Measurements from ENCODE around the gene MRPL47.

MRPL47 gene

GRCh38 chr3:179606534-179607085, 2.2 kb upstream of the MRPL47 start:
- no peak overlapping the region for H2BK5ac ChIP-seq (ENCODE audit: low read depth, low read length, poor library complexity, severe bottlenecking)
- H3K27me3 ChIP-seq (ENCODE audit: control insufficient read depth in 1 of 2, insufficient read depth in 1 of 2, low read length in 2 of 2) = no peaks in the 10 kb centered on the region
- peaks cover 3 to 34% of the 10 kb centered on the region in 2 experiments for H3K36me3 ChIP-seq (ENCODE audit: control insufficient read depth in 1 of 2, insufficient read depth in 2 of 2, low read depth in 1 of 2, low read length in 2 of 2)
- H2AK5ac ChIP-seq (ENCODE audit: low read length, severe bottlenecking) = no peak overlapping the region
- no peak overlapping the region for H2BK12ac ChIP-seq (ENCODE audit: low read length in 2 of 2)
- H3K14ac ChIP-seq (ENCODE audit: low read length in 2 of 2) = no peak overlapping the region
- H2AFZ ChIP-seq (ENCODE audit: low read depth, low read length) = no peak overlapping the region
- no peak overlapping the region for H3K18ac ChIP-seq (ENCODE audit: low read depth in 1 of 2, low read length in 2 of 2)
- no peak overlapping the region for H3K4me3 ChIP-seq (ENCODE audit: insufficient read depth in 1 of 2, low read depth in 1 of 2, low read length in 2 of 2)
- peaks cover 10% of the 10 kb centered on the region for H3K4me1 ChIP-seq (ENCODE audit: control insufficient read depth, insufficient read depth, low read depth, low read length)
- H4K91ac ChIP-seq (ENCODE audit: low read length) = no peak overlapping the region
- H3K27ac ChIP-seq (ENCODE audit: low read length, poor library complexity, severe bottlenecking) = no peak overlapping the region
- WGBS = 96% methylated on average over 1 of the region's 4 CpGs
- no peak overlapping the region for H3K4me2 ChIP-seq (ENCODE audit: low read length, poor library complexity, severe bottlenecking)
- H3K4ac ChIP-seq (ENCODE audit: low read depth in 1 of 2, low read length in 2 of 2) = no peak overlapping the region
- no peaks in the 10 kb centered on the region for H3K9me3 ChIP-seq (ENCODE audit: control insufficient read depth, low read length)
- H2BK15ac ChIP-seq (ENCODE audit: low read depth, poor library complexity, severe bottlenecking) = no peak overlapping the region
- H2BK120ac ChIP-seq (ENCODE audit: low read depth, low read length) = no peak overlapping the region
- H3K23ac ChIP-seq (ENCODE audit: low read length in 2 of 2) = no peak overlapping the region
- no peak for DNase-seq
- H3K9ac ChIP-seq (ENCODE audit: low read length) = no peak overlapping the region
- peaks cover 12% of the 10 kb centered on the region for H3K79me1 ChIP-seq (replicated peaks; ENCODE audit: low read length, poor library complexity, severe bottlenecking)
- no peak overlapping the region for H4K8ac ChIP-seq (ENCODE audit: low read length)

GRCh38 chr3:179603831-179604230, 607 bp downstream of the MRPL47 start:
- no peak overlapping the region for H2BK15ac ChIP-seq (ENCODE audit: low read depth, poor library complexity, severe bottlenecking)

GRCh38 chr3:179603321-179603720, 1.1 kb downstream of the MRPL47 start:
- WGBS = 81% methylated on average over 3 of the region's 4 CpGs
- H2BK120ac ChIP-seq (ENCODE audit: low read depth, low read length) = no peak overlapping the region
- H3K14ac ChIP-seq (ENCODE audit: low read length in 2 of 2) = no peak overlapping the region

More at GRCh38 chr3:179603831-179604230, 607 bp downstream of the MRPL47 start:
- Histone ChIP-seq H3K4me3 (ENCODE audit: insufficient read depth in 1 of 2, low read depth in 1 of 2, low read length in 2 of 2) (peak overlapping the region in 1 of 2 experiments; percentile 92), H3K4ac (ENCODE audit: low read depth in 1 of 2, low read length in 2 of 2) (no peak overlapping the region), H2BK5ac (ENCODE audit: low read depth, low read length, poor library complexity, severe bottlenecking) (no peak overlapping the region), H3K27ac (ENCODE audit: low read length, poor library complexity, severe bottlenecking) (no peak overlapping the region), H3K79me1 (replicated peaks; ENCODE audit: low read length, poor library complexity, severe bottlenecking) (peaks cover 15% of the 10 kb centered on the region), H4K91ac (ENCODE audit: low read length) (no peak overlapping the region), H3K36me3 (ENCODE audit: control insufficient read depth in 1 of 2, insufficient read depth in 2 of 2, low read depth in 1 of 2, low read length in 2 of 2) (peaks cover 18 to 51% of the 10 kb centered on the region in 2 experiments), H3K9me3 (ENCODE audit: control insufficient read depth, low read length) (no peaks in the 10 kb centered on the region), H3K23ac (ENCODE audit: low read length in 2 of 2) (no peak overlapping the region), H2BK120ac (ENCODE audit: low read depth, low read length) (no peak overlapping the region), H3K14ac (ENCODE audit: low read length in 2 of 2) (no peak overlapping the region), H3K4me1 (ENCODE audit: control insufficient read depth, insufficient read depth, low read depth, low read length) (peaks cover 10% of the 10 kb centered on the region), H3K18ac (ENCODE audit: low read depth in 1 of 2, low read length in 2 of 2) (no peak overlapping the region), H2BK12ac (ENCODE audit: low read length in 2 of 2) (no peak overlapping the region), H3K27me3 (ENCODE audit: control insufficient read depth in 1 of 2, insufficient read depth in 1 of 2, low read length in 2 of 2) (no peaks in the 10 kb centered on the region), H3K9ac (ENCODE audit: low read length) (peak overlapping the region; percentile 99), H4K8ac (ENCODE audit: low read length) (no peak overlapping the region), H3K4me2 (ENCODE audit: low read length, poor library complexity, severe bottlenecking) (no peak overlapping the region), H2AFZ (ENCODE audit: low read depth, low read length) (no peak overlapping the region), H2AK5ac (ENCODE audit: low read length, severe bottlenecking) (no peak overlapping the region)
- WGBS = 10% methylated on average over 2 of the region's 3 CpGs
- DNase-seq = no peak

GRCh38 chr3:179599531-179599930, 4.9 kb downstream of the MRPL47 start:
- Histone ChIP-seq H3K4ac (ENCODE audit: low read depth in 1 of 2, low read length in 2 of 2) (no peak overlapping the region), H3K18ac (ENCODE audit: low read depth in 1 of 2, low read length in 2 of 2) (no peak overlapping the region), H2BK12ac (ENCODE audit: low read length in 2 of 2) (no peak overlapping the region), H3K9ac (ENCODE audit: low read length) (no peak overlapping the region), H3K27me3 (ENCODE audit: control insufficient read depth in 1 of 2, insufficient read depth in 1 of 2, low read length in 2 of 2) (no peaks in the 10 kb centered on the region), H3K36me3 (ENCODE audit: control insufficient read depth in 1 of 2, insufficient read depth in 2 of 2, low read depth in 1 of 2, low read length in 2 of 2) (peaks cover 29 to 74% of the 10 kb centered on the region in 2 experiments), H3K79me1 (replicated peaks; ENCODE audit: low read length, poor library complexity, severe bottlenecking) (peaks cover 16% of the 10 kb centered on the region), H2AFZ (ENCODE audit: low read depth, low read length) (no peak overlapping the region), H2BK15ac (ENCODE audit: low read depth, poor library complexity, severe bottlenecking) (no peak overlapping the region), H2AK5ac (ENCODE audit: low read length, severe bottlenecking) (no peak overlapping the region), H3K4me3 (ENCODE audit: insufficient read depth in 1 of 2, low read depth in 1 of 2, low read length in 2 of 2) (no peak overlapping the region), H2BK5ac (ENCODE audit: low read depth, low read length, poor library complexity, severe bottlenecking) (no peak overlapping the region), H3K4me1 (ENCODE audit: control insufficient read depth, insufficient read depth, low read depth, low read length) (peaks cover 4% of the 10 kb centered on the region), H3K9me3 (ENCODE audit: control insufficient read depth, low read length) (no peaks in the 10 kb centered on the region), H3K27ac (ENCODE audit: low read length, poor library complexity, severe bottlenecking) (no peak overlapping the region), H4K91ac (ENCODE audit: low read length) (no peak overlapping the region), H4K8ac (ENCODE audit: low read length) (no peak overlapping the region), H3K4me2 (ENCODE audit: low read length, poor library complexity, severe bottlenecking) (no peak overlapping the region), H3K14ac (ENCODE audit: low read length in 2 of 2) (no peak overlapping the region), H3K23ac (ENCODE audit: low read length in 2 of 2) (no peak overlapping the region), H2BK120ac (ENCODE audit: low read depth, low read length) (no peak overlapping the region)
- 94% methylated on average over 4 of the region's 4 CpGs for WGBS
- DNase-seq = no peak

More at GRCh38 chr3:179603321-179603720, 1.1 kb downstream of the MRPL47 start:
- Histone ChIP-seq H3K4me2 (ENCODE audit: low read length, poor library complexity, severe bottlenecking) (peak overlapping the region; percentile 12), H2BK15ac (ENCODE audit: low read depth, poor library complexity, severe bottlenecking) (no peak overlapping the region), H3K18ac (ENCODE audit: low read depth in 1 of 2, low read length in 2 of 2) (no peak overlapping the region), H3K4ac (ENCODE audit: low read depth in 1 of 2, low read length in 2 of 2) (no peak overlapping the region), H3K4me1 (ENCODE audit: control insufficient read depth, insufficient read depth, low read depth, low read length) (peaks cover 10% of the 10 kb centered on the region), H2BK12ac (ENCODE audit: low read length in 2 of 2) (no peak overlapping the region), H2AFZ (ENCODE audit: low read depth, low read length) (no peak overlapping the region), H3K9ac (ENCODE audit: low read length) (peak overlapping the region; percentile 99), H3K23ac (ENCODE audit: low read length in 2 of 2) (no peak overlapping the region), H3K36me3 (ENCODE audit: control insufficient read depth in 1 of 2, insufficient read depth in 2 of 2, low read depth in 1 of 2, low read length in 2 of 2) (peaks cover 22 to 51% of the 10 kb centered on the region in 2 experiments), H2AK5ac (ENCODE audit: low read length, severe bottlenecking) (no peak overlapping the region), H3K9me3 (ENCODE audit: control insufficient read depth, low read length) (no peaks in the 10 kb centered on the region), H2BK5ac (ENCODE audit: low read depth, low read length, poor library complexity, severe bottlenecking) (no peak overlapping the region), H3K27me3 (ENCODE audit: control insufficient read depth in 1 of 2, insufficient read depth in 1 of 2, low read length in 2 of 2) (no peaks in the 10 kb centered on the region), H3K4me3 (ENCODE audit: insufficient read depth in 1 of 2, low read depth in 1 of 2, low read length in 2 of 2) (peak overlapping the region in 1 of 2 experiments; percentile 92), H4K91ac (ENCODE audit: low read length) (no peak overlapping the region), H3K79me1 (replicated peaks; ENCODE audit: low read length, poor library complexity, severe bottlenecking) (peaks cover 17% of the 10 kb centered on the region), H4K8ac (ENCODE audit: low read length) (no peak overlapping the region), H3K27ac (ENCODE audit: low read length, poor library complexity, severe bottlenecking) (no peak overlapping the region)
- no peak for DNase-seq

All from mesenchymal stem cell (in vitro differentiated cells and primary cell).